Right ventricle myocardium superior (tissue), 1 donor: ENCODE data around the gene DHX35. TPM values are rescaled to one million over a fixed set of nuclear protein-coding genes. Genes with fewer than 3 reads are reported as not detected.
"Not testable (repeated sequence)": the region's sequence is repeated elsewhere in the genome, so short reads cannot be mapped to it uniquely, and the experiment has no call there.

Source experiments
- ATAC-seq: fragments of 200-7000 bp; cut with Tn5 transposase; one replicate; pipeline ENCODE4 v1.9.1; 2020; ENCODE audit warnings: mild to moderate bottlenecking; ENCODE audit not compliant: poor library complexity
- DNase-seq: peaks from one replicate; pipeline ENCODE4 v3.0.0-alpha.2; 2020
- intact Hi-C: fragments of 100-400 bp; cut with DNase I; formaldehyde crosslinking; loops from one replicate; pipeline ENCODE4 v1.11.2; 2022
- total RNA-seq: library from RNA; stranded (reverse); fragmentation: NEBNext Ultra II Directional; extraction: Animal tissue kit (Norgen Biotek cat#: 25700); gene quantifications from one replicate; pipeline ENCODE4 v1.2.1, GENCODE V29; 2021
- donor health status: DM: no; HTN: yes; CAD: no; lungs with severe emphysema.

Gene DHX35
- total RNA-seq, 1 donor from 2014 or later: 14.4 TPM

GRCh38 chr20:38965264-38965663 is 3.1 kb downstream of the DHX35 start:
- DNase-seq (no peak), ATAC-seq (no peak)
- intact Hi-C loops: no loop called here

DNA sequence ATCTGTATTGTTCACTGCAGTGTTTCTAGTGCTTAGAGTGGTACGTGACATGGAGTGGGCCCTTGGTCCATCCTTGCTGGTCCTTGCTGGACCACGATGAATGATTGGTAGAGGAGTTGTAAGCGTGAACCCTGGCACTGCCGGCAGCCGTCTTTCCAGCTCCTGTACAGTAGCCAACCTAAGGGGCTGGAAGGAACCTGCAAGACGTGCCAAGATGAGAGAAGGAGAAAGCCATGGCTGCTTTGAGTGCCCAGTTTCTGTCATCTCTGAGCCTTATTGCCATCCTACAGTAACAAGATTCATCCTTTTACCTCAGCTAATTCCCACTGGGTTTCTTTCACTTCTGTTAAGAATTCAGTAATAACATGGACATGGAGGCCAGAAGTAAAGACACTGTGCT is 5.9 kb downstream of the DHX35 start:
- intact Hi-C loops: no loop called here
- no peak for DNase-seq
- ATAC-seq: no peak

DNA sequence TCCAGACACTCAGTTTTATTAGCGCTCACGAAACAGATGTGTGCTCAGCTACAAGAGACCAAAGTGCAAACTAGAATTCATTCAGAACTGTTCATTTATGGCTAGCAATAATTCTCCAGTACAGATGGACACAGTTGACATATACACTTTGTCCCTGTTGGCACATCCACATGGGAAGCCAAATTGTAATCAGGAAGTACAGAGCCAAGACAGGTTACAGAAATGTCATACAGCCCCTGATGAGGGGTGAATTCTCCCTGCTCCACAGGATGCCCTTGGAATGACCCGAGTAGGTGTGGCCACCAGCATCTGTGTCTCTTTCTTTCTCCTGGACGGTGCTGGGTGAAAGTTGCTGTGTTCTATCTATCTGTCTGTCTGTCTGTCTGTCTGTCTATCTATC is 7.6 kb downstream of the DHX35 start:
- ATAC-seq (peak; percentile 44), DNase-seq (no peak)
- intact Hi-C loops: no loop called here

GRCh38 chr20:38970302-38970701 is 8.2 kb downstream of the DHX35 start:
- DNase-seq (no peak), ATAC-seq (no peak)
- intact Hi-C loops: no loop called here

DNA sequence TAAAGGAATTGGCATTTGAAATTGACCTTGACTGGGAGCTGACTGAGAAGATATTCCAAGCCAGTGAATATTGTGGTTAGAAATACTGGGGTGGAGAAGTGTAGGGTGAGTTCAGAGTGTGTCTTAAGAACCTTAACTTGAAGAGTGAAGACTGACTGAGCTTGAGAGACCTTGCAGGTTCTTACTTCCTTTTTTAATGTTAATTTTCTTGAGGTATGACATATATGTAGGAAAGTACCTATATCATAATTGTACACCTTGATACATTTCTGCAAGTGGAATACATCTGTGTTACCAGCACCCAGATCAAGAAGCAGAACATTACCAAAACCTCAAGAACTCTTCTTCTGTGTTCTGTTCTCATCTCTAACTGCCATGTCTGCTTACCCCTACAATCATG is 11.0 kb downstream of the DHX35 start:
- no peak for ATAC-seq
- intact Hi-C loops: no loop called here
- DNase-seq: no peak

DNA sequence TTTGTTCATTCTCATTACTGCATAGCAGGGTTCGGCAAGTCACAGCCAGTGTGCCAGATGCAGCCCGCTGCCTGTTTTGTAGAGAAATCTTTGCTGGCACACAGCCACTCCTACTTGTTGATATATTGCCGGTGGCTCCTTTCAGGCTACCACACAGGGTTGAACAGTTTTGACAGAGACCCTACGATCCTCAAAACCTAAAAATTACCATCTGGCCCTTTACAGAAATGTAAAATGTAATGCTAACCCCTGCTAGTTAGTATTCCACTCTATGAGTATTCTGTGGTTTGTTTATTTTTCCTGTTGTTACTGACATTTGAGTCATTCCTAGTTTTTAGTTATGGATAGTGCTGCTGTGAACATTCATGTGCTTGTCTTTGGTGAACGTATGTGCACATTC is 11.5 kb downstream of the DHX35 start:
- DNase-seq (peak; percentile 54), ATAC-seq (peak; percentile 82)
- intact Hi-C loops: no loop called here

DNA sequence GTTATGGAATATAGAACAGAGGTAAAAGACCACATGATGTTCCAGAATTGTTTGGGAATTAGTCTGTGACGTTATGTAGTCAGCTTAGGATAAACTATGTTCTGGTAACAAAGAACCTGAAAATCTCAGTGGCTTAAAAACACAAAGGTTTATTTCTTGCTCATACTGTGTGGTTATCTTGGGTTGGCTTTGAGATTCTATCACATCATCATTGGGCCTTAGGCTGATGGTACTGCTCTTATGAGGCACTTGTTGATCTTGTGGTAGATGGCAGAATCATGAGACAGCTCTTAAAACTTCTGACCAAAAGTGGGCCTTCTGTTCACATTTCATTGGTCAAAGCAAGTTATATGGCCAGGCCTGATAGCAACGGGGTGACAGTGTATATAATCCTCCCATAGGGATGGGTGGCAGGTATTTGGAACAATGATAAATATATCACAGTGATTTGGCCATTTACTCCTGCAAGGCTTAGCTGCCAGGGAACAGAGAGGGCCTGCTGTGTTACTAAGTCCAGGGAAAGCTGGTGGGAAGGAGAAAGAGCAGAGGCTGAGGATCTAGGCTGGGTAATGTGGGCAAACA is 13.5 kb downstream of the DHX35 start:
- intact Hi-C loops: no loop called here
- no peak for ATAC-seq
- DNase-seq: no peak

GRCh38 chr20:38979434-38979833 is 17.3 kb downstream of the DHX35 start:
- ATAC-seq: peak; percentile 65
- intact Hi-C loops: no loop called here
- no peak for DNase-seq

- DNase-seq (no peak), ATAC-seq (peak; percentile 34)
- intact Hi-C loops: no loop called here
Observed at GRCh38 chr20:38979842-38980241, 17.7 kb downstream of the DHX35 start.

- intact Hi-C loops: no loop called here
- ATAC-seq (no peak), DNase-seq (no peak)
Observed at GRCh38 chr20:38982291-38982690, 20.1 kb downstream of the DHX35 start.

- no peak for DNase-seq
- intact Hi-C loops: no loop called here
Observed at GRCh38 chr20:38985060-38985459, 22.9 kb downstream of the DHX35 start.

DNA sequence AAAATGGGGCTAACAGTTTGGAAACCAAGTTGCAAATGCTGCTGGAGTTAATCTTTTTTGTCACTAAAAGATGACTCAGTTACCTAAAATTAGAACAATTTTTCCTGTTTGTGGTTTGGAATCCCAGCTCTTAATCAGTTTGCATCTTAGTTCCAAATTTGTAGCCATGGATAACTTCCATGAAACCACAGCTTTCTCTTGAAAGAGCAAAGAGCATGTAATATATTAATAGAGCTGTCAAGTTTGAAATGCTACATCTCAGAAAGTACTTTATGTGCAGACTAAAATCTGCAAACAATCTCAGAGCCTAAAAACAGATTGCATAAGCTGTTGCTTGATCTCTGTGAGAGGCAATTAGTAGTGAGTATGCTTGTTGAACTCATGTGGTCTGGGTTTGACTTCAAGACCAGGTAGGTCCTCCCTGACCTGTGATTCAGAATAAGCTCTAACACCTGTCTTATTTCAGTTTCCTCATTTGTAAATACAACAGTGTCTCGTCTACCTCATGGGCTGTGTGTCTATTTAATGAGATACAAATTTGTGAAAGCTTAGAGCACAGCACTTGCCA is 23.5 kb downstream of the DHX35 start:
- DNase-seq: no peak
- intact Hi-C loops: no loop called here
- peak; percentile 86 for ATAC-seq

More at GRCh38 chr20:38985060-38985459, 22.9 kb downstream of the DHX35 start:
- peak; percentile 4 for ATAC-seq

GRCh38 chr20:38986663-38987062 is 24.5 kb downstream of the DHX35 start:
- DNase-seq (no peak), ATAC-seq (peak; percentile 43)
- intact Hi-C loops: no loop called here

DNA sequence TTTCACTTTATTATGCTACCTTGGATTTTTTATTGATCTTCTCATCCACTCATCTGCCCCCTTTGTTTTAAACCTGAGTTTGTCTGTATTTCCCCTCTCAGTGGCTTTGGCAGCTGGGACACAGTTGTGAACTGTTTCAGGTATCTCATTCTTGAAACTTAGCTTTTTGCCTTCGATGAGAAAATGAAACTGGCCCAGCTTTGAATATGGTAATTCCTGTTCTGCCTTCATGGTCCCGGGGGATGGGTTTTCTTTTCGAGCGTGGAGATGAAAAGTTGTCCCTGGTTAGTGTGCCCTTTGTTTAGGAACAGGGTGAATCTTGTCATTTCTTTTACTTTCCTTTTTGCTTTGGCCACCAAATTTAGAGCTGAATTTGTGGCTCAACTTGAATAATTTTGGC is 25.6 kb downstream of the DHX35 start:
- ATAC-seq (no peak), DNase-seq (no peak)
- intact Hi-C loops: no loop called here

GRCh38 chr20:38990728-38991127 is 28.6 kb downstream of the DHX35 start:
- DNase-seq: no peak
- intact Hi-C loops: no loop called here
- no peak for ATAC-seq

- ATAC-seq (no peak), DNase-seq (no peak)
- intact Hi-C loops: no loop called here
Observed at GRCh38 chr20:38991814-38992704, 29.9 kb downstream of the DHX35 start.

- peak; percentile 47 for ATAC-seq
- intact Hi-C loops: no loop called here
- no peak for DNase-seq
Observed at GRCh38 chr20:38995536-38996044, 33.4 kb downstream of the DHX35 start.

GRCh38 chr20:38996866-38997265 is 34.7 kb downstream of the DHX35 start:
- intact Hi-C loops, DNase-seq, ATAC-seq: not testable (repeated sequence)

GRCh38 chr20:38997622-38998021 is 35.5 kb downstream of the DHX35 start:
- DNase-seq: no peak
- ATAC-seq: no peak
- intact Hi-C loops: no loop called here

- ATAC-seq (no peak), DNase-seq (no peak)
- intact Hi-C loops: no loop called here
Observed at GRCh38 chr20:38999217-38999616, 37.1 kb downstream of the DHX35 start.
